ENCODE measurements around the gene RNASE9.

GRCh38 chr14:20591235-20591634 is 30.4 kb upstream of the RNASE9 start, which contains the start of gene RNASE12:
- no peak for TF ChIP-seq ZNF274 (IDR thresholded peaks at IDR 0.05; ENCODE audit: low read depth, low read length)
- no peak for TF ChIP-seq YY1 (IDR thresholded peaks at IDR 0.05; ENCODE audit: insufficient read depth, insufficient read length)
